ENCODE data around the gene BCL2L1. TPM values are rescaled to one million over a fixed set of nuclear protein-coding genes. Genes with fewer than 3 reads are reported as not detected.

Gene BCL2L1
- total RNA-seq, 2 donors from 2014 or later = 60.3 to 89.5 TPM

DNA sequence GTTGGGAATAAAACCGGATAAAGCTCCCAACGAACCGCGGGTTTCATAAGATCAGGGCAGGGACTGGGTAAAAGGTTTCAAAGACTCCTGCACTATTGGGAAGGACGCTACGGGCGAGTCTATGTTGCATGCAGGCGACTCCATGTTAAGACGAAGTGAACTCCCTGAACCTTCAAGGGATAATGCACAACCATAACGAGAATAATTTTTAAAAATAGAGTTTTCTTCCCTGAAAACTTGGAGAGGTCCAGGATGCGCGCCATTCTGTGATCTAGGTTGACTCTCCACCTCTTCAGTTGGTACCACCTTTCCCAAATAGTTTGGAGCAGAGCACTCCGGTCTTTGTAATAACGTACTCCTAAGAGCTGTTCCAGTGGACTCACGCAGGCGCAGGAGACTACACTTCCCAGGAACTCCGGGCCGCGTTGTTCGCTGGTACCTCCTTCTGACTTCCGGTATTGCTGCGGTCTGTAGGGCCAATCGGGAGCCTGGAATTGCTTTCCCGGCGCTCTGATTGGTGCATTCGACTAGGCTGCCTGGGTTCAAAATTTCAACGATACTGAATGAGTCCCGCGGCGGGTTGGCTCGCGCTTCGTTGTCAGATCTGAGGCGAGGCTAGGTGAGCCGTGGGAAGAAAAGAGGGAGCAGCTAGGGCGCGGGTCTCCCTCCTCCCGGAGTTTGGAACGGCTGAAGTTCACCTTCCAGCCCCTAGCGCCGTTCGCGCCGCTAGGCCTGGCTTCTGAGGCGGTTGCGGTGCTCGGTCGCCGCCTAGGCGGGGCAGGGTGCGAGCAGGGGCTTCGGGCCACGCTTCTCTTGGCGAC, 16.3 kb upstream of the BCL2L1 start, which contains the start of gene TPX2:
Gene TPX2, plus strand, starts transcription at position 562 of the 821 bp plus-strand sequence. CDS start 18,187 bp downstream, outside the sequence.
- peak; percentile 99 for DNase-seq
- Mint-ChIP-seq H3K36me3 (ENCODE audit: low read depth) (peaks cover 5% of the 10 kb centered on the region), H3K27ac (no peak within 1 kb of the TSS), H3K4me3 (no peak within 1 kb of the TSS), H3K4me1 (peaks cover 3% of the 10 kb centered on the region), H3K9me3 (no peaks in the 10 kb centered on the region), H3K27me3 (ENCODE audit: insufficient read depth) (no peaks in the 10 kb centered on the region)
- peak within 1 kb of the TSS; percentile 56 for H3K27ac ChIP-seq (ENCODE audit: low read depth, low read length)
- H3K27me3 ChIP-seq (ENCODE audit: control insufficient read depth, insufficient read depth, low read length, poor library complexity, severe bottlenecking) = no peaks in the 10 kb centered on the region
- H3K9ac ChIP-seq (ENCODE audit: extremely low read depth, low read length, poor library complexity, severe bottlenecking) = peak within 1 kb of the TSS; percentile 61
- H3K36me3 ChIP-seq (ENCODE audit: control insufficient read depth, insufficient read depth, low read length) = peaks cover 2% of the 10 kb centered on the region
- WGBS, 2 experiments (ENCODE audit: insufficient coverage in 1 of 2, insufficient read length in 1 of 2) = 1 to 2% methylated on average over 33 to 54 of the region's 54 CpGs
- TF ChIP-seq, protein P1, sequence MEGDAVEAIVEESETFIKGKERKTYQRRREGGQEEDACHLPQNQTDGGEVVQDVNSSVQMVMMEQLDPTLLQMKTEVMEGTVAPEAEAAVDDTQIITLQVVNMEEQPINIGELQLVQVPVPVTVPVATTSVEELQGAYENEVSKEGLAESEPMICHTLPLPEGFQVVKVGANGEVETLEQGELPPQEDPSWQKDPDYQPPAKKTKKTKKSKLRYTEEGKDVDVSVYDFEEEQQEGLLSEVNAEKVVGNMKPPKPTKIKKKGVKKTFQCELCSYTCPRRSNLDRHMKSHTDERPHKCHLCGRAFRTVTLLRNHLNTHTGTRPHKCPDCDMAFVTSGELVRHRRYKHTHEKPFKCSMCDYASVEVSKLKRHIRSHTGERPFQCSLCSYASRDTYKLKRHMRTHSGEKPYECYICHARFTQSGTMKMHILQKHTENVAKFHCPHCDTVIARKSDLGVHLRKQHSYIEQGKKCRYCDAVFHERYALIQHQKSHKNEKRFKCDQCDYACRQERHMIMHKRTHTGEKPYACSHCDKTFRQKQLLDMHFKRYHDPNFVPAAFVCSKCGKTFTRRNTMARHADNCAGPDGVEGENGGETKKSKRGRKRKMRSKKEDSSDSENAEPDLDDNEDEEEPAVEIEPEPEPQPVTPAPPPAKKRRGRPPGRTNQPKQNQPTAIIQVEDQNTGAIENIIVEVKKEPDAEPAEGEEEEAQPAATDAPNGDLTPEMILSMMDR (conservative IDR thresholded peaks at IDR 0.05) = peak; percentile 67
- peak within 1 kb of the TSS; percentile 99 for H3K4me3 ChIP-seq (ENCODE audit: low read length)
- no peaks in the 10 kb centered on the region for H3K9me3 ChIP-seq (ENCODE audit: control insufficient read depth, low read length)
- no peaks in the 10 kb centered on the region for H3K4me1 ChIP-seq (ENCODE audit: control insufficient read depth, insufficient read depth, low read length)

DNA sequence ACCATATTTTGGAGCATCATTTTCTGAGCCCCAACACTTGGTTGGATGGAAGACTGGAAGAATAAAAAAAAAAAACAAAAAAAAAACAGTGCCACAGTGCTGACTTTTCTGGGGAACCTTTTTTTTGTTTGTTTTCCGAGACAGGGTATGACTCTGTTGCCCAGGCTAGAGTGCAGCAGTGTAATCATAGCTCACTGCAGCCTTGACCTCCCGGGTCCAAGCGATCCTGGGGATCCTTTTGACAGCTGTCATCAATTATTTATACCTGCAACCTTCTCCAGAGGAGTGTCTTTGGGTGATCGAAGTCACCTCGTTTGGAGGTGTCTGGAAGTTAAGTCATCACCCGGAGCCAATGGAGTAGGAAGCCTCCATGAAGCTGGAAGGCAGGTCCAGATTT, 8.7 kb upstream of the BCL2L1 start:
- H3K27me3 Mint-ChIP-seq (ENCODE audit: insufficient read depth) = no peaks in the 10 kb centered on the region
- H3K4me1 Mint-ChIP-seq = no peaks in the 10 kb centered on the region
- DNase-seq = no peak
- H3K27ac Mint-ChIP-seq = no peak overlapping the region
- H3K36me3 ChIP-seq (ENCODE audit: control insufficient read depth, insufficient read depth, low read length) = no peaks in the 10 kb centered on the region
- no peaks in the 10 kb centered on the region for H3K4me1 ChIP-seq (ENCODE audit: control insufficient read depth, insufficient read depth, low read length)
- no peak overlapping the region for H3K27ac ChIP-seq (ENCODE audit: low read depth, low read length)
- 93 to 96% methylated on average over 5 to 6 of the region's 6 CpGs for WGBS, 2 experiments (ENCODE audit: insufficient coverage in 1 of 2, insufficient read length in 1 of 2)
- no peaks in the 10 kb centered on the region for H3K27me3 ChIP-seq (ENCODE audit: control insufficient read depth, insufficient read depth, low read length, poor library complexity, severe bottlenecking)
- H3K4me3 ChIP-seq (ENCODE audit: low read length) = no peak overlapping the region
- H3K4me3 Mint-ChIP-seq = no peak overlapping the region
- no peaks in the 10 kb centered on the region for H3K36me3 Mint-ChIP-seq (ENCODE audit: low read depth)
- no peaks in the 10 kb centered on the region for H3K9me3 ChIP-seq (ENCODE audit: control insufficient read depth, low read length)
- no peak overlapping the region for H3K9ac ChIP-seq (ENCODE audit: extremely low read depth, low read length, poor library complexity, severe bottlenecking)
- TF ChIP-seq, protein P1 (conservative IDR thresholded peaks at IDR 0.05) = no peak
- H3K9me3 Mint-ChIP-seq = no peaks in the 10 kb centered on the region

GRCh38 chr20:31723319-31724078, 831 bp upstream of the BCL2L1 start:
- H3K27ac ChIP-seq (ENCODE audit: low read depth, low read length) = peak overlapping the region; percentile 98
- no peaks in the 10 kb centered on the region for H3K27me3 Mint-ChIP-seq (ENCODE audit: insufficient read depth)
- H3K27ac Mint-ChIP-seq = peak overlapping the region; percentile 97
- H3K4me1 ChIP-seq (ENCODE audit: control insufficient read depth, insufficient read depth, low read length) = peaks cover 9% of the 10 kb centered on the region
- TF ChIP-seq, protein P1 (conservative IDR thresholded peaks at IDR 0.05) = peak; percentile 100
- no peaks in the 10 kb centered on the region for H3K27me3 ChIP-seq (ENCODE audit: control insufficient read depth, insufficient read depth, low read length, poor library complexity, severe bottlenecking)
- H3K9me3 ChIP-seq (ENCODE audit: control insufficient read depth, low read length) = no peaks in the 10 kb centered on the region
- H3K4me3 Mint-ChIP-seq = peak overlapping the region; percentile 73
- peak overlapping the region; percentile 83 for H3K4me3 ChIP-seq (ENCODE audit: low read length)
- no peaks in the 10 kb centered on the region for H3K9me3 Mint-ChIP-seq
- peaks cover 44% of the 10 kb centered on the region for H3K4me1 Mint-ChIP-seq
- peak; percentile 99 for DNase-seq
- peaks cover 28% of the 10 kb centered on the region for H3K36me3 Mint-ChIP-seq (ENCODE audit: low read depth)
- peak overlapping the region; percentile 86 for H3K9ac ChIP-seq (ENCODE audit: extremely low read depth, low read length, poor library complexity, severe bottlenecking)
- 0 to 1% methylated on average over 28 to 77 of the region's 77 CpGs for WGBS, 2 experiments (ENCODE audit: insufficient coverage in 1 of 2, insufficient read length in 1 of 2)
- peaks cover 28% of the 10 kb centered on the region for H3K36me3 ChIP-seq (ENCODE audit: control insufficient read depth, insufficient read depth, low read length)

Data from endodermal cell (in vitro differentiated cells).